CD14-positive monocyte (primary cell): ENCODE results near the gene RSRC1. TPM values are rescaled to one million over a fixed set of nuclear protein-coding genes. Genes with fewer than 3 reads are reported as not detected.

Source experiments
- DNase-seq, 3 donors: peaks; one replicate each; pipeline ENCODE4 v3.0.0-alpha.2; 2011 to 2022
- H2AFZ ChIP-seq: 2 replicates; pipeline ENCODE4 v1.6.0; 2012; ENCODE audit warnings: mild to moderate bottlenecking, low read depth, low read length, inconsistent platforms; ENCODE audit not compliant: insufficient read depth, poor library complexity, severe bottlenecking
- H3K27ac ChIP-seq, 2 donors: 1 replicate in 1 of 2; 2 replicates in 1 of 2; pipeline ENCODE4 v1.5.1; 2012 to 2013; ENCODE audit warnings: low read length in 2 of 2, control low read depth in 1 of 2, inconsistent platforms in 1 of 2, low read depth in 1 of 2, mild to moderate bottlenecking in 1 of 2
- H3K27me3 ChIP-seq, 2 donors: one replicate each; pipeline versions ENCODE4 v1.6.0 to v1.6.1; 2011 to 2013; ENCODE audit warnings: low read length in 2 of 2; ENCODE audit not compliant: control insufficient read depth in 2 of 2, insufficient read depth in 2 of 2
- H3K36me3 ChIP-seq, 2 donors: replicated peaks in 1 of 2; 1 replicate in 1 of 2; 2 replicates in 1 of 2; pipeline versions ENCODE4 v1.5.1 to v1.6.1; 2012 to 2013; ENCODE audit warnings: low read length in 2 of 2, control low read depth in 1 of 2, inconsistent platforms in 1 of 2, mild to moderate bottlenecking in 1 of 2; ENCODE audit not compliant: insufficient read depth in 2 of 2, control insufficient read depth in 1 of 2
- H3K4me1 ChIP-seq, 2 donors: 1 replicate in 1 of 2; 2 replicates in 1 of 2; pipeline versions ENCODE4 v1.5.1 to v1.6.1; 2012 to 2013; ENCODE audit warnings: low read length in 2 of 2, control low read depth in 1 of 2, inconsistent platforms in 1 of 2, mild to moderate bottlenecking in 1 of 2, moderate library complexity in 1 of 2; ENCODE audit not compliant: insufficient read depth in 2 of 2, control insufficient read depth in 1 of 2
- H3K4me2 ChIP-seq: replicated peaks from 2 replicates; pipeline ENCODE3; 2012; ENCODE audit warnings: low read length, moderate library complexity, mild to moderate bottlenecking; ENCODE audit not compliant: poor library complexity, severe bottlenecking; ENCODE audit errors: extremely low read depth
- H3K4me3 ChIP-seq, 3 experiments: fragments of 200-600 bp in 1 of 3; sonication (generic) in 1 of 3; replicated peaks in 1 of 3; 1 replicate in 2 of 3; 2 replicates in 1 of 3; pipeline ENCODE4 v1.5.1; 2011 to 2013; ENCODE audit warnings: low read length in 3 of 3, mild to moderate bottlenecking in 3 of 3, control low read depth in 2 of 3, low read depth in 2 of 3, inconsistent platforms in 1 of 3, moderate library complexity in 1 of 3
- H3K79me2 ChIP-seq: 2 replicates; pipeline ENCODE4 v1.6.0; 2012; ENCODE audit warnings: mild to moderate bottlenecking, control low read depth, inconsistent platforms, low read length, moderate library complexity; ENCODE audit not compliant: insufficient read depth
- H3K9ac ChIP-seq: 2 replicates; pipeline ENCODE4 v1.6.0; 2017; ENCODE audit warnings: low read length, mild to moderate bottlenecking; ENCODE audit not compliant: insufficient read depth, poor library complexity, severe bottlenecking
- H3K9me3 ChIP-seq, 2 donors: replicated peaks in 1 of 2; 1 replicate in 1 of 2; 2 replicates in 1 of 2; pipeline versions ENCODE4 v1.5.1 to v1.6.1; 2012 to 2013; ENCODE audit warnings: low read length in 2 of 2, control low read depth in 1 of 2; ENCODE audit not compliant: control insufficient read depth in 1 of 2, insufficient read depth in 1 of 2
- H4K20me1 ChIP-seq: 2 replicates; pipeline ENCODE4 v1.6.0; 2012; ENCODE audit warnings: mild to moderate bottlenecking, low read length, control low read depth, moderate library complexity; ENCODE audit not compliant: insufficient read depth
- H3K27ac Mint-ChIP-seq, 7 donors: one replicate each; pipeline ENCODE4 v1.8.0; 2020; ENCODE audit warnings: mild to moderate bottlenecking in 7 of 7, mixed read lengths in 7 of 7, moderate library complexity in 6 of 7, inconsistent platforms in 2 of 7
- H3K27me3 Mint-ChIP-seq, 3 donors: one replicate each; pipeline ENCODE4 v1.8.0; 2021 to 2022; ENCODE audit warnings: low read depth in 3 of 3, mild to moderate bottlenecking in 3 of 3, mixed read lengths in 3 of 3, moderate library complexity in 3 of 3, inconsistent platforms in 1 of 3
- H3K36me3 Mint-ChIP-seq, 2 donors: one replicate each; pipeline ENCODE4 v1.8.0; 2020; ENCODE audit warnings: mixed read lengths in 2 of 2, inconsistent platforms in 1 of 2, mild to moderate bottlenecking in 1 of 2
- H3K4me1 Mint-ChIP-seq: one replicate; pipeline ENCODE4 v1.8.0; 2020; ENCODE audit warnings: mild to moderate bottlenecking, mixed read lengths
- H3K4me3 Mint-ChIP-seq, 2 donors: one replicate each; pipeline ENCODE4 v1.8.0; 2020; ENCODE audit warnings: mild to moderate bottlenecking in 2 of 2, mixed read lengths in 2 of 2, moderate library complexity in 1 of 2
- H3K9me3 Mint-ChIP-seq, 7 donors: one replicate each; pipeline ENCODE4 v1.8.0; 2020 to 2022; ENCODE audit warnings: mixed read lengths in 7 of 7, mild to moderate bottlenecking in 6 of 7, moderate library complexity in 6 of 7, inconsistent platforms in 2 of 7
- WGBS: methylation state at CpG from one replicate; pipeline ENCODE4 v1.1.5; 2013; ENCODE audit warnings: missing lambda C conversion rate; ENCODE audit not compliant: insufficient coverage; 5-methylcytosine and 5-hydroxymethylcytosine counted together
- intact Hi-C, 2 donors: fragments of 100-400 bp; cut with micrococcal nuclease; formaldehyde crosslinking; loops; one replicate each; pipeline versions ENCODE4 v1.15.0 to v1.15.1; 2023
- polyA plus RNA-seq, 3 donors: library from polyadenylated mRNA; depleted of rRNA in 1 of 3; unstranded in 2 of 3; stranded (reverse) in 1 of 3; fragments of 300-500 nt in 2 of 3; fragments of >200 nt in 1 of 3; fragmentation: Illumina TruSeq in 2 of 3; gene quantifications; 1 replicate in 2 of 3; 2 replicates in 1 of 3; pipeline ENCODE4 v1.2.3, GENCODE V29; 2012 to 2021
- TF ChIP-seq, protein P1 (sequence below): fragments of 200-600 bp; IDR thresholded peaks from one replicate; pipeline ENCODE4 v1.8.0; 2022; ENCODE audit warnings: antibody characterized with exemption, mild to moderate bottlenecking

Gene RSRC1
- polyA plus RNA-seq, 3 donors, result 6.6 to 31.7 (median 15.1) TPM

DNA sequence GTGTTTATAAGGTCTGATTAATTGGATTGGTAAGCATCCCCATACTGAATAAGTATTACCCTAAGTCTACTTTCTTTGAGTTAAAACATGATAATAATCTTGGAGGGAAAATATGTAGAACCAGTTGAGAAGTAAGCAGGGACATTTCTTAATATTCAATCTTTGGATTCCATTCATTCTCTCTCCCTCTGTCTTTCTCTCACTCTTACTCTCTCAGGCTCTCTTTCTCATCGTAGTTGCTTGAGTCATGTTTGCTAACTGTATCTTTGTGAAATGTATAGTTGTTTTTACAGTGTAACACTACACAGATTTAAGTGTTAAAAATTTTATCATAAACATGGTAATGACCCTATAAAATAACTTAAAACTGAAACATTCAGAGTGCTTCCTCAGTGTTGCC is 163.8 kb downstream of the RSRC1 start:
- no peak for DNase-seq
- Histone ChIP-seq H4K20me1 (no peaks in the 10 kb centered on the region), H3K27me3 (no peaks in the 10 kb centered on the region), H3K9me3 (peaks cover under 1 to 7% of the 10 kb centered on the region in 2 donors), H3K36me3 (peaks cover 0 to 12% of the 10 kb centered on the region in 2 donors), H3K4me3 (no peak overlapping the region), H3K4me1 (no peaks in the 10 kb centered on the region), H3K27ac (no peak overlapping the region), H3K79me2 (no peaks in the 10 kb centered on the region), H3K9ac (no peak overlapping the region), H3K4me2 (no peak overlapping the region), H2AFZ (no peak overlapping the region)
- intact Hi-C loops, result no loop called here
- no peak overlapping the region for H3K27ac Mint-ChIP-seq
- no peaks in the 10 kb centered on the region for H3K4me1 Mint-ChIP-seq
- TF ChIP-seq, protein P1, sequence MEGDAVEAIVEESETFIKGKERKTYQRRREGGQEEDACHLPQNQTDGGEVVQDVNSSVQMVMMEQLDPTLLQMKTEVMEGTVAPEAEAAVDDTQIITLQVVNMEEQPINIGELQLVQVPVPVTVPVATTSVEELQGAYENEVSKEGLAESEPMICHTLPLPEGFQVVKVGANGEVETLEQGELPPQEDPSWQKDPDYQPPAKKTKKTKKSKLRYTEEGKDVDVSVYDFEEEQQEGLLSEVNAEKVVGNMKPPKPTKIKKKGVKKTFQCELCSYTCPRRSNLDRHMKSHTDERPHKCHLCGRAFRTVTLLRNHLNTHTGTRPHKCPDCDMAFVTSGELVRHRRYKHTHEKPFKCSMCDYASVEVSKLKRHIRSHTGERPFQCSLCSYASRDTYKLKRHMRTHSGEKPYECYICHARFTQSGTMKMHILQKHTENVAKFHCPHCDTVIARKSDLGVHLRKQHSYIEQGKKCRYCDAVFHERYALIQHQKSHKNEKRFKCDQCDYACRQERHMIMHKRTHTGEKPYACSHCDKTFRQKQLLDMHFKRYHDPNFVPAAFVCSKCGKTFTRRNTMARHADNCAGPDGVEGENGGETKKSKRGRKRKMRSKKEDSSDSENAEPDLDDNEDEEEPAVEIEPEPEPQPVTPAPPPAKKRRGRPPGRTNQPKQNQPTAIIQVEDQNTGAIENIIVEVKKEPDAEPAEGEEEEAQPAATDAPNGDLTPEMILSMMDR, result no peak
- peaks cover 15% of the 10 kb centered on the region in 2 donors for H3K36me3 Mint-ChIP-seq
- H3K27me3 Mint-ChIP-seq, result no peaks in the 10 kb centered on the region
- no CpG with 5 or more reads among the region's 1 CpG for WGBS
- H3K4me3 Mint-ChIP-seq, result no peak overlapping the region
- peaks cover 0 to 7% (median 0%) of the 10 kb centered on the region in 7 donors for H3K9me3 Mint-ChIP-seq

DNA sequence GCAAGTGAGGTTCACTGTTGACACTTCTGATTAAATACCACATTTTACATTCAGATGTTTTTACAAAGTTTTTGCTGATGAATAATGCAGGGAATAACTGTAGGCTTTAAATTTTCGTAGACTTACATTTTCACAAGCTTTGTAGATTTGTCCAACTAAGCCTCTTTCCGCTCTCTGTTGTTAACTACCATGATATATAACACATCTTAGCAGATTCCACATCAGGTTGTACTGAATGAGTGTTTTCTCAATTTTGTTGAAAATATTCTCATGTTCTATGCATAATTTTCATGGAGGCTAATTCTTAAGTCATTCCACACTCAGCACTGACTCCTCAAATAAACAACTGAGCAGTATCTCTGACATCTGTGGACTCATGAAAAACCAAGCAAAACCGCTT is 168.3 kb downstream of the RSRC1 start:
- peaks cover 0 to 5% (median 0%) of the 10 kb centered on the region in 7 donors for H3K9me3 Mint-ChIP-seq
- H4K20me1 ChIP-seq, result no peaks in the 10 kb centered on the region
- no peak overlapping the region for H2AFZ ChIP-seq
- no peak overlapping the region for H3K4me3 Mint-ChIP-seq
- 100% methylated on average over 1 of the region's 3 CpGs for WGBS
- no peak overlapping the region for H3K27ac Mint-ChIP-seq
- H3K9me3 ChIP-seq, result peaks cover 0 to 7% of the 10 kb centered on the region in 2 donors
- no peak for DNase-seq
- no peak overlapping the region for H3K9ac ChIP-seq
- no peak overlapping the region for H3K27ac ChIP-seq
- no peaks in the 10 kb centered on the region for H3K79me2 ChIP-seq
- H3K36me3 Mint-ChIP-seq, result peaks cover 14 to 19% of the 10 kb centered on the region in 2 donors
- no peaks in the 10 kb centered on the region for H3K27me3 ChIP-seq
- TF ChIP-seq, protein P1, result no peak
- H3K4me2 ChIP-seq, result no peak overlapping the region
- H3K4me1 ChIP-seq, result no peaks in the 10 kb centered on the region
- H3K27me3 Mint-ChIP-seq, result no peaks in the 10 kb centered on the region
- H3K36me3 ChIP-seq, result peaks cover 0 to 12% of the 10 kb centered on the region in 2 donors
- H3K4me1 Mint-ChIP-seq, result peaks cover 4% of the 10 kb centered on the region
- intact Hi-C loops, result no loop called here
- H3K4me3 ChIP-seq, result no peak overlapping the region
